HG03575 (cell line): ENCODE data around the gene KAZN.

Experiments
- ATAC-seq: cut with Tn5 transposase; IDR thresholded peaks from one replicate; pipeline ENCODE4 v1.9.1; 2021; ENCODE audit not compliant: unreplicated experiment, insufficient number of reproducible peaks, low FRiP score; ENCODE audit errors: extremely low read depth

Gene KAZN

GRCh38 chr1:15148475-15148874 lies 550.0 kb downstream of the KAZN start:
- no peak for ATAC-seq

GRCh38 chr1:15148941-15149340 lies 550.5 kb downstream of the KAZN start:
- no peak for ATAC-seq

- ATAC-seq, result no peak
These were observed 551.9 kb downstream of the KAZN start for GRCh38 chr1:15150376-15150775.

GRCh38 chr1:15151377-15151806 lies 552.9 kb downstream of the KAZN start:
- no peak for ATAC-seq

- ATAC-seq, result no peak
These were observed 553.4 kb downstream of the KAZN start for GRCh38 chr1:15151871-15152270.

- ATAC-seq, result no peak
These were observed 554.1 kb downstream of the KAZN start for GRCh38 chr1:15152318-15153183.

- ATAC-seq, result no peak
These were observed 554.8 kb downstream of the KAZN start, which contains the start of gene TMEM51 for GRCh38 chr1:15153184-15153841. Gene TMEM51, plus strand, starts transcription at chr1:15153747. Its CDS starts 61,341 bp downstream, at chr1:15215088.

GRCh38 chr1:15153842-15154479 lies 555.5 kb downstream of the KAZN start:
- ATAC-seq, result no peak

GRCh38 chr1:15154480-15155036 lies 556.1 kb downstream of the KAZN start:
- no peak for ATAC-seq

- ATAC-seq, result no peak
These were observed 556.7 kb downstream of the KAZN start for GRCh38 chr1:15155191-15155590.

GRCh38 chr1:15155888-15156741 lies 557.6 kb downstream of the KAZN start:
- no peak for ATAC-seq

GRCh38 chr1:15156807-15157380 lies 558.4 kb downstream of the KAZN start:
- ATAC-seq, result no peak

GRCh38 chr1:15157524-15158399 lies 559.3 kb downstream of the KAZN start:
- no peak for ATAC-seq

GRCh38 chr1:15158506-15159165 lies 560.2 kb downstream of the KAZN start:
- no peak for ATAC-seq

- ATAC-seq, result no peak
These were observed 560.7 kb downstream of the KAZN start for GRCh38 chr1:15159166-15159555.

GRCh38 chr1:15160626-15161025 lies 562.1 kb downstream of the KAZN start:
- ATAC-seq, result no peak

GRCh38 chr1:15167386-15167785 lies 568.9 kb downstream of the KAZN start:
- no peak for ATAC-seq
